Ishikawa (cell line): Measurements from ENCODE around the gene MYH13.

Experiments used
- CEBPB ChIP-seq: IDR thresholded peaks from 2 replicates; pipeline ENCODE4 v1.6.1; 2012
- CREB1 ChIP-seq: IDR thresholded peaks from 2 replicates; pipeline ENCODE4 v1.6.1; 2012; ENCODE audit warnings: low read depth
- EGR1 ChIP-seq: IDR thresholded peaks from 2 replicates; pipeline ENCODE4 v1.6.1; 2012
- EP300 ChIP-seq: IDR thresholded peaks from 2 replicates; pipeline ENCODE4 v1.6.1; 2012; ENCODE audit warnings: borderline replicate concordance
- FOXM1 ChIP-seq: IDR thresholded peaks from 2 replicates; pipeline ENCODE4 v1.6.1; 2012; ENCODE audit warnings: low read depth, borderline replicate concordance
- NFIC ChIP-seq: IDR thresholded peaks from 2 replicates; pipeline ENCODE4 v1.6.1; 2012
- RAD21 ChIP-seq: IDR thresholded peaks from 2 replicates; pipeline ENCODE4 v1.6.1; 2012; ENCODE audit warnings: low read depth
- TAF1 ChIP-seq: IDR thresholded peaks from 2 replicates; pipeline ENCODE4 v1.6.1; 2012; ENCODE audit warnings: low read depth, mild to moderate bottlenecking
- TCF12 ChIP-seq: IDR thresholded peaks from 2 replicates; pipeline ENCODE4 v1.6.1; 2012; ENCODE audit warnings: low read depth
- TEAD4 ChIP-seq: IDR thresholded peaks from 2 replicates; pipeline ENCODE4 v1.6.1; 2012
- YY1 ChIP-seq: IDR thresholded peaks from 2 replicates; pipeline ENCODE4 v1.6.1; 2012; ENCODE audit warnings: low read depth
- ZBTB7A ChIP-seq: IDR thresholded peaks from 2 replicates; pipeline ENCODE4 v1.6.1; 2012; ENCODE audit warnings: low read depth
- TF ChIP-seq, protein P1 (sequence below): IDR thresholded peaks from 2 replicates; pipeline ENCODE4 v1.6.1; 2012
- TF ChIP-seq, protein P2 (sequence below): IDR thresholded peaks from 2 replicates; pipeline ENCODE4 v1.6.1; 2012; ENCODE audit warnings: low read depth, mild to moderate bottlenecking
- TF ChIP-seq, protein P3 (sequence below): IDR thresholded peaks from 2 replicates; pipeline ENCODE4 v1.6.1; 2012

MYH13 gene

DNA sequence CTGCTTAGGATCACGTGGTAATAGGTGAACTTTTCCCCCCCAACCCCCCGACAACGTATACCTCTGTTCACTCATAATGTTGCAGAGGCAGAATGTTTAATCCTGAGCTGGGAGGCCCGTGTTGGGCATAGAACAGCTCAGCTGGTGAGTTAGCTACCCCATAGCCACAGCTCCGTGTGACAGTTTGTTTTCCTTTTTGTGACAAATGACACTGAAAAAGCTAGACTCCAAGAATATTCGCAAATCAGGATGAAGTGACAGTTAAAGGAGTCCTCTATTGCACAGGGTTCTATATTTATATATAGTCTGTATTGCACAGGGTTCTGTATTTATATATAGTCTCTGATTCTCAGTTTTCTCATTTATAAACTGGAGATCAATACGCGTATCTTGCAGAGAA is 33.8 kb downstream of the MYH13 start:
- TF ChIP-seq, protein P1, sequence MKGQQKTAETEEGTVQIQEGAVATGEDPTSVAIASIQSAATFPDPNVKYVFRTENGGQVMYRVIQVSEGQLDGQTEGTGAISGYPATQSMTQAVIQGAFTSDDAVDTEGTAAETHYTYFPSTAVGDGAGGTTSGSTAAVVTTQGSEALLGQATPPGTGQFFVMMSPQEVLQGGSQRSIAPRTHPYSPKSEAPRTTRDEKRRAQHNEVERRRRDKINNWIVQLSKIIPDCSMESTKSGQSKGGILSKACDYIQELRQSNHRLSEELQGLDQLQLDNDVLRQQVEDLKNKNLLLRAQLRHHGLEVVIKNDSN, result no peak
- TF ChIP-seq CREB1, result no peak
- TF ChIP-seq, protein P2, sequence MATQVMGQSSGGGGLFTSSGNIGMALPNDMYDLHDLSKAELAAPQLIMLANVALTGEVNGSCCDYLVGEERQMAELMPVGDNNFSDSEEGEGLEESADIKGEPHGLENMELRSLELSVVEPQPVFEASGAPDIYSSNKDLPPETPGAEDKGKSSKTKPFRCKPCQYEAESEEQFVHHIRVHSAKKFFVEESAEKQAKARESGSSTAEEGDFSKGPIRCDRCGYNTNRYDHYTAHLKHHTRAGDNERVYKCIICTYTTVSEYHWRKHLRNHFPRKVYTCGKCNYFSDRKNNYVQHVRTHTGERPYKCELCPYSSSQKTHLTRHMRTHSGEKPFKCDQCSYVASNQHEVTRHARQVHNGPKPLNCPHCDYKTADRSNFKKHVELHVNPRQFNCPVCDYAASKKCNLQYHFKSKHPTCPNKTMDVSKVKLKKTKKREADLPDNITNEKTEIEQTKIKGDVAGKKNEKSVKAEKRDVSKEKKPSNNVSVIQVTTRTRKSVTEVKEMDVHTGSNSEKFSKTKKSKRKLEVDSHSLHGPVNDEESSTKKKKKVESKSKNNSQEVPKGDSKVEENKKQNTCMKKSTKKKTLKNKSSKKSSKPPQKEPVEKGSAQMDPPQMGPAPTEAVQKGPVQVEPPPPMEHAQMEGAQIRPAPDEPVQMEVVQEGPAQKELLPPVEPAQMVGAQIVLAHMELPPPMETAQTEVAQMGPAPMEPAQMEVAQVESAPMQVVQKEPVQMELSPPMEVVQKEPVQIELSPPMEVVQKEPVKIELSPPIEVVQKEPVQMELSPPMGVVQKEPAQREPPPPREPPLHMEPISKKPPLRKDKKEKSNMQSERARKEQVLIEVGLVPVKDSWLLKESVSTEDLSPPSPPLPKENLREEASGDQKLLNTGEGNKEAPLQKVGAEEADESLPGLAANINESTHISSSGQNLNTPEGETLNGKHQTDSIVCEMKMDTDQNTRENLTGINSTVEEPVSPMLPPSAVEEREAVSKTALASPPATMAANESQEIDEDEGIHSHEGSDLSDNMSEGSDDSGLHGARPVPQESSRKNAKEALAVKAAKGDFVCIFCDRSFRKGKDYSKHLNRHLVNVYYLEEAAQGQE, result no peak

DNA sequence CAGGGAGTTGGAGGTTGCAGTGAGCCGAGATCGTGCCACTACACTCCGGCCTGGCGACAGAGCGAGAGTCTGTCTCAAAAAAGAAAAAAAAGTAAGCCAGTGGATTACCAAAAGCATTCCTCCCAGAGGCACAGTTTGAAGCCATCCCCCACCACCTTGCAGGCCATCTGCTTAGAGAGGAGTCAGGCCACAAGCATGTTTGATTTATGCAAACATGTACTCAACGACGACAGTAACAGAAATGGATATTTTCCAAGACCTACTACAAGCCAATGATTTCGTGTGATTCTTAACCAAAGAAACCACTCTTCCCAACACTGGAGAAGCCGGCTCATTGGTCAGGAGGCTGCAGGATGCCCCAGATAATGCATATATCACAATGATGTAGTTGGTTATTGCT is 34.8 kb downstream of the MYH13 start:
- TF ChIP-seq CREB1 (no peak), EP300 (no peak), EGR1 (no peak), FOXM1 (no peak), YY1 (no peak), CEBPB (no peak)
- TF ChIP-seq, protein P2, result no peak

DNA sequence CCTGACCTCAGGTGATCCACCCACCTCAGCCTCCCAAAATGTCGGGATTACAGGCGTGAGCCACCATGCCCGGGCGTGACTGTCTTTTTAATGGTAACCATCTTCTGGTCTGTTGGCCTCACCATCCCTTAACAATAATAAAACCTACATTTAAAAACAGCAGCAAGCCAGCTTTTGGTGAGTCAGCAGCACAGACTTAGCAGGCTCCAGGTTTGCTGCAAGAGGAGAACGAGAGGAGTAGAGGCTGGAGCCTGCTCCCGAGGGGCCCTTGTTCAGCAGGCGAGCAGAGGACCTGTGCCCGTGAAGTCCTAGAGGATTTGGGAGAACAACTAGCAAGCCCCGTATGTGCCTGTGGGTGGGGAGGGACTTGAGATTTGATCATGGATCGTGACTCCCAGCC is 35.7 kb downstream of the MYH13 start:
- TF ChIP-seq TEAD4, result no peak
- TF ChIP-seq, protein P2, result no peak
- TF ChIP-seq, protein P1, result no peak
- TF ChIP-seq ZBTB7A, result no peak
- TF ChIP-seq EGR1, result no peak
- TF ChIP-seq RAD21, result no peak
- TF ChIP-seq NFIC, result no peak
- TF ChIP-seq TCF12, result no peak
- TF ChIP-seq YY1, result no peak
- no peak for TF ChIP-seq CEBPB
- TF ChIP-seq CREB1, result no peak
- no peak for TF ChIP-seq TAF1
- no peak for TF ChIP-seq EP300
- TF ChIP-seq FOXM1, result no peak

DNA sequence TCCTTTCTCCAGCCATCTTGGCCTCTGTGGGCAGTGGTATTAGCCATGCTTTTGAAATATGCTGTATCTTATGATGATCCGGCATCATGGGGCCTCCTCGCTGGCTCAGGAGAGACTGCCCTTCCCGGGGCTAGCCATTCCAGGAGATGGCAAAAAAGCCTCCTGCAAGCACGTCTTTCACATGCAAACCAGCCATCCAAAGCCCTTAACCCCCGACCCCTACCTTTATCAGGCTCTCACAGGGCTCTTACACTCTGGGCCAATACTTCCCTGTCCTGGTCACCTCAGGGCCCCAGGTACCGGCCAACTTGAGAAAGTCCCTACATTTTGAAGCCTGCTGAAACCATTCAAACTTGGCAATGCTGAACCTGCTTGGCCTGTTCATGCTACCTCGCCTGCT is 36.4 kb downstream of the MYH13 start:
- TF ChIP-seq RAD21, result no peak
- no peak for TF ChIP-seq EGR1
- no peak for TF ChIP-seq YY1
- no peak for TF ChIP-seq EP300
- TF ChIP-seq FOXM1, result no peak
- TF ChIP-seq TCF12, result no peak
- no peak for TF ChIP-seq NFIC
- no peak for TF ChIP-seq CREB1
- TF ChIP-seq TAF1, result no peak
- TF ChIP-seq, protein P1, result no peak
- TF ChIP-seq, protein P3, sequence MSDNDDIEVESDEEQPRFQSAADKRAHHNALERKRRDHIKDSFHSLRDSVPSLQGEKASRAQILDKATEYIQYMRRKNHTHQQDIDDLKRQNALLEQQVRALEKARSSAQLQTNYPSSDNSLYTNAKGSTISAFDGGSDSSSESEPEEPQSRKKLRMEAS, result no peak
- no peak for TF ChIP-seq CEBPB
- TF ChIP-seq TEAD4, result no peak
- TF ChIP-seq, protein P2, result no peak
